Right kidney (tissue), 1 donor: Measurements from ENCODE around the gene TSPYL1.
"Not testable (repeated sequence)": the region's sequence is repeated elsewhere in the genome, so short reads cannot be mapped to it uniquely, and the experiment has no call there.

Experiments used
- DNase-seq: peaks from one replicate; pipeline ENCODE4 v3.0.0-alpha.2; 2016

The TSPYL1 gene

DNA sequence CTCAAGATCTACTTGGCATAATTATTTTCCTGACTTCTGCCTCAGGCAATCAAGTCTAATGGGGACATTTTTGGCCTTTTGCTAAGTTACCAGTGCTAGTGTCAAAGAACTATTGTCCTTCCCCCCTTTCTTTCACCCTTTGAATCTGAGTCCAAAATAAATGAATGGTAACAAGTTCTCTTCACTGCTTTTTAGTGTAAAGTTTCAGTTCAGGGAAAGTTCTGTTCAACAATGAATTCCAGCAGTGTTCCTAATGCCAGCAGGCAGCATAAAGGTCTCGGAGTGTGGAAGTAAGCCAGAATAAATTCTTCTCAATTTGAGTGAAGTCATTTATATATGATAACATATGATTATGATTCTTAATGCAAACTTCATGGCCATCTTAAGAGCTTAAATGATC lies 20.8 kb upstream of the TSPYL1 start:
- no peak for DNase-seq

DNA sequence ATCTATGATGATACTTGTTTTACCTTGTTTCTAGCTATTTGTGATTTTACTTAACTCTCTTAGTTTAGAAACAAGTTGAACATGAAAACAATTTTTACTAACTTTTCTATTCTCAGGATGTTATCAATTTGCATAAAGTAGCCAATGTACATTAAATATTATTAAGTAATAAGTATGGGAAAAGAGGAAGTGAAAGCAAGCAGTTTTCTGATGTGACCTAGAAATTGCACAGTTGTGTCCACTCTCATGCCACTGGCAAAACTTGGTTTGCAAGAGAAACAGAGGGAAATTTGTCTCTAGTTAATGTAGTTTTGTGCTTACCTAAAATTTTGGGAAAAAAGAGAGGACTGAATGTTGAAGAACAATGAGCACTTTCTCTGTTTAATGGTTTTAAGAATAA lies 19.2 kb upstream of the TSPYL1 start:
- DNase-seq = no peak

DNA sequence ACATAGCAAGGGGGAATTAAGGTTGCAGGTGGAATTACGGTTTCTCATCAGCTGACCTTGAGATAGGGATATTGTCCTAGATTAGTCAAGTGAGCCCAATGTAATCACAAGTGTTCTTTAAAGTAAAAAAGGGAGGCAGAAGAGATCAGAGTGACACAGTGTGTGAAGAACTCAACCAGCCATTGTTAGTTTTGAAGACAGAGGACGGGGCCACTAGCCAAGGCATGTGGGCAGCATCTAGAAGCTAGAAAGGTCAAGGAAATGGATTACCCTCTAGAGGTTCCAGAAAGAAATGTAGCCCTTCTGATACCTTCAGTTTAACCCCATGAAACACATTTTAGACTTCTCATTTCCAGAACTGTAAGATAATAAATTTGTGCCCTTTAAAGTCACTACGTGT lies 18.5 kb upstream of the TSPYL1 start:
- no peak for DNase-seq

DNA sequence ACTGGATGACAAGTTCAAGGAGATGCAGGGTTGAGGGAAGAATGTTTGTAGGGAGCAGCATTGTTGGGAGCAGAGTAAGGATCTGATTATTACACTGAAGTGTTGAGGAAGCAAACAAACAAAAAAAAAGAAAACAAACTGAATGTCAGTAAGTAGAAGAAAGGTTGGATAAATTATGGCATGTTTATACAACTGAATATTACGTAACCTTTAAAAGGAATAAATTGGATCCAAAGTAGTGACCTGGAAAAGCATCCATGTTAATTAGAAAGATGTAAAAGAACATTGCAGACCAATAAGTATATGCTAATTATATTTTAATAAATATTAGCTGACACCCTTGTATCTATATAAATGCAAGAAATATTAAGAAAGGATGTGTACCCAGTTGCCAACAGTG lies 12.8 kb upstream of the TSPYL1 start:
- no peak for DNase-seq

DNA sequence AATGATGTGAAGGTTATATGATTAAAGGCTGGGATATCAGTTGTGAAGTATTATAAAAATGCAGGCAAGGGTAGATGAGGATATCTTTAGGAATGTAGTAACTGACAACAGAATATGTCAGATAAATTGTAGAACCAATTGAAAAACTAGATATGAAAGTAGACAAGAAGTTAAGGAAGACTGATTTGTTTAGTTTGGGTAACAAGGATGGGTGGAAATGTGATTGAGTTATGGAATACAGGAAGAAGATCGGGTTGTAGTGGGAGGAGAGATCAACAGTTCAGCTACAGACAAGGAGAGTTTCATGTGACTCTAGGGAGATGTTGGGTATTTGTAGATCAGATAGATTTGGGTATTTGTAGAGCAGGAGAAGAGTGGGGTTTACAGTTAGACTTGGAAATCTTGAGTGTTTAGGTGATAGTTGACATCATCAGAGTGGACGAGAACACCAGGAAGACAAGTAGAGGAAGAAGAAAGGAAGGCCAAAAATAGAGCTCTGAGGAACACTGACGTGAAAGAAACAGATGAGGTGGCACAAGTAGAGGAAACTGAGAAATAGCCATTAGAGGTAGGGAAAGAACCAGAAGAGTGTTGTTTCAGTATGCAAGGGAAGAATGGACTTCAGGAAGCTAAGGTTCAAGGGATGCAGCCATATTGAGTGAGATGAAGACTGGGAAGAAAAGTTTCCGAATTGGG lies 12.1 kb upstream of the TSPYL1 start:
- DNase-seq = no peak

- no peak for DNase-seq
These were observed 11.1 kb upstream of the TSPYL1 start for GRCh38 chr6:116290799-116291198.

DNA sequence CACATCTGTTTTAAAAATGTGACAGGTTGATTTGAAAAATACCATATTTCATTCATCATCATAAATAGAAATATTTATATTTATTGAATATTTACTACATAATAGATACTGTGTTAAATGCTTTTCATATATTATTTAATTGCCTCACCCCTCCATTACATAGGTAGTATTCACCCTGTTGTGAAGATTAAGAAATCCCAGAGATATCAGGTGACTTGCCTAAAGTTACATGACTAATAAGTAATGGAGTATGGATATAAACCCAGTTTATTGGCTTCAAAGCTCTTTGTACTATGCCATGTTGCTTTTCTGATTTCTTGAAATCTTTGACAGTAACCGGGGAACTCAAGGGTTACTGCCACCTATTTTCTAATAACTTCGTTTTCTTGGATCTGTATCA lies 10.1 kb upstream of the TSPYL1 start:
- no peak for DNase-seq

DNA sequence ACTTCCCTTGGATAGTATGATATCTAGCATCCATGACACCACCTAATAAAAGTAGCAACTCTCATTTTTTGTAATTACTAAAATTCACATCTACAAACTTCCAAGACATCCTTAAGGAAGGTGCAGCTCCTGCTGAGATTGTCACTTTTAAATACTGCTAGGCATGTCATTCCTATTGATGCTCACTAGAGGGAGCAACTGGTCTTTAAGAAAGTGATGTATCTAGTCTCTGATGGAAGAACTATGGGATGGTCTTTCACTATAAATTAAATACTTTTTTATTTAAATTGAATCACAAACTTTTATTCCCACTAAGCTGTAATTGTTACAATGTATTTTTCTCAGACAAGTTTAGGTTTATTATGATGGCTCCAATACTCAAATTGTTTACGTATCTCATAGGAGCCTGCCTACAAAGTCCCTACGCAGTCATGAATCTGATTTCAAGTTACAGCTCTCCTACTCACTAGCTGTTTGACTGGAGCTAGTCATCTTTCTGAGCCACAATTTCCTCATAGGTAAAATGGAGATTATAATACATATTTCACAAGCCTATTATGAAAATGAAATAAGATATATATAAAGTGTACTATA lies 8.1 kb upstream of the TSPYL1 start:
- peak; percentile 13 for DNase-seq

- no peak for DNase-seq
These were observed 7.1 kb upstream of the TSPYL1 start for GRCh38 chr6:116286773-116287358.

DNA sequence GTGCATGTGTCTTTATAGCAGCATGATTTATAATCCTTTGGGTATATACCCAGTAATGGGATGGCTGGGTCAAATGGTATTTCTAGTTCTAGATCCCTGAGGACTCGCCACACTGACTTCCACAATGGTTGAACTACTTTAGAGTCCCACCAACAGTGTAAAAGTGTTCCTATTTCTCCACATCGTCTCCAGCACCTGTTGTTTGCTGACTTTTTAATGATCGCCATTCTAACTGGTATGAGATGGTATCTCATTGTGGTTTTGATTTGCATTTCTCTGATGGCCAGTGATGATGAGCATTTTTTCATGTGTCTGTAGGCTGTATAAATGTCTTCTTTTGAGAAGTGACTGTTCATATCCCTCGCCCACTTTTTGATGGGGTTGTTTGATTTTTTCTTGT lies 5.3 kb upstream of the TSPYL1 start:
- DNase-seq = not testable (repeated sequence)

GRCh38 chr6:116283191-116283590 lies 3.5 kb upstream of the TSPYL1 start:
- no peak for DNase-seq

GRCh38 chr6:116282698-116283097 lies 3.0 kb upstream of the TSPYL1 start:
- DNase-seq = no peak

DNA sequence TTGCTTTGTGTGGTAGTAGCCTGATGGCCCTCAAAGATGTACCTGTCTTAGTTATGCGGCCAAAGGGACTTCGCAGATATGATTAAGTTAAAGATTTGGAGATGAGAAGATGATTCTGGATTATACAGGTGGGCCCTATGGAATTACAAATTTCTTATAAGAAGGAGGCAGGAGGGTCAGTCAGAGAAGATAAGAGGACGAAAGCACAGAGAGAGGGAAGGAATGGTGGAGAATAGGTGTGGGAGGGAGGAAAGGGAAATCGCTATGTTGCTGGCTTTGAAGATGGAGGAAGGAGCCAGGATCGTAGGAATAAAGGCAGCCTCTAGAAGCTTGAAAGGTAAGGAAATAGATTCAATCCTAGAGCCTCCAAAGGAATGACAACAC lies 1.2 kb upstream of the TSPYL1 start:
- no peak for DNase-seq

- DNase-seq = peak; percentile 34
These were observed 617 bp upstream of the TSPYL1 start for GRCh38 chr6:116280161-116280932.

DNA sequence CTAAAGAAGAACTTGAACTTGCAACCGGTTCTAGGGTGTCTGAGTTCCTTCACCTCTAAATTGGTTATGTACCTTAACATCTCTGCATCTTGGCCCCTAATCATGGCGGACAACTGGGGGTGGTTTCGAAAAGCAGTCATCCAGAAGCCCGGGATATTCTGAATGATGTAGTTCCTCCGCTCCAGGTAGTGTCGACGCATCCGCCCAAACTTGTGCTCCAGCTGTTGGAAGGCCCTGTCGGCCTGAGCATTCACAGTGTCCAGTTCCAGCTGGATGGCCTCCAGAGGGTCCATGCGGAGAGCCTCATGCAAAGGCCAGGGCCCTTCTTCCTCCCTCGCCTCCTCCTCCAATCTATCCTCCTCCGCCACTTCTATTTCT lies 887 bp downstream of the TSPYL1 start:
- DNase-seq = no peak

DNA sequence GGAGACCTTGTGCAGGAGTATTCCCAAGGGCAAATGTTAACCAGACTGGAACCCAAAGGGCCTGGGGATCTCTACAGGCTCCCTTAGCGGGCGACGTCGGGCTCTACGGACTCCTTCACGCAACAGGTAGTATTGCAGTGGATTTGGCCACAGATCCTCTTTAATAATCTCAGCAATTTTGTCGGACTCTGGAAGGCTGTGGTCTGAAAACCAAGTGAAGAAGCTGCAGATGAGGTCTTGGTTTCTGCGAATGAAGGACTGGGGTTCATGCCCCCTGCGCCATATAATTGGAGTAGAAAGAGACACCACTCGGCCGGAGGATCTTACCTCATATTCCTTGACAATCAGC lies 1.3 kb downstream of the TSPYL1 start:
- DNase-seq = no peak

- no peak for DNase-seq
These were observed 2.6 kb downstream of the TSPYL1 start for GRCh38 chr6:116277124-116277523.

GRCh38 chr6:116271149-116271708 lies 8.5 kb downstream of the TSPYL1 start:
- no peak for DNase-seq

- DNase-seq = no peak
These were observed 11.0 kb downstream of the TSPYL1 start for GRCh38 chr6:116268589-116269293.

DNA sequence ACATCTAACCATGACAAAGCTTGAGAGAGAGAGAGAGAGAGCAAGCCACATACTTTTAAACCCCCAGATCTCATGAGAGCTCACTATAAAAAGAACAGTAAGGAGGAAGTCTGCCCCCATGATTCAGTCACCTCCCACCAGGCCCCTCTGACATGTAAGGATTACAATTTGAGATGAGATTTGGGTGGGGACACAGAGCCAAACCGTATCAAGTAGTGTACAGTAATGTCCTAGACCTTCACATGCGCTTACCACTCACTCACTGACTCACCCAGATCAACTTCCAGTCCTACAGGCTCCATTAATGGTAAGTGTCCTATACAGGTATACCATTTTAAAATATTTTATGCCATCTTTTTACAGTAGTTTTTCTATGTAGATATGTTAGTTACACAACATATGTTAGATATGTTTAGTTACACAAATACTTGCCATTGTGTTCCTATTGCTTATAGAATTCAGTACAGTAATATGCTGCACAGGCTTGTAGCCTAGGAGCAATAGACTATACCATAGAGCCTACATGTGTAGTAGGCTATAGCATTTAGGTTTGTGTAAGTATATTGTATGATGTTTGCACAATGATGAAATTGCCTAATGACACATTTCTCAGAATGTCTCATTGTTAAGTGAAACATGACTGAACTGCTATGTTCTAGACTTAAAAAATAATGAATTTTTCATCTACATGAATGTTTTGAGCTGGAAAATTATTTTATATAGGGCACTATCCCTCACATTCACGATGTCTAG lies 11.7 kb downstream of the TSPYL1 start:
- DNase-seq = no peak

GRCh38 chr6:116266803-116267202 lies 12.9 kb downstream of the TSPYL1 start:
- no peak for DNase-seq
